ENCODE results near the gene ZNF574.

The ZNF574 gene

DNA sequence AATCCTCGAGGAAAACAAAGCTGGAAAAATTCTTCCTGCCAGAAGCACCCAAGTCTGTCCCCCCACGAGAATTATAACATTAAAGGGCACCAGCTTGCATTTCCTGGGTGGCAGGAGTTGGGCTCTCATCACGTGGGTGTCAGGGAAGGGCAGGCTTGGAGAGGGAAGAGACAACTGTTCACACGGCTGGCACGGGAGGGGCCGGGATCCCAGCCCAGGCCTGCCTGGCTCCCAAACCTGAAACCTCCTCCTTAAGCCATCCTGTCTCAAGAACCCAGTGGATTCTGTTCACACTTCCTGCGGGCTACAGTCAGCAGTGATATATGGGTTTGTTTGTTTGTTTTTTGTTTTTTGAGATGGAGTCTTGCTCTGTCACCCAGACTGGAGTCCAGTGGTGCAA, 18.1 kb upstream of the ZNF574 start:
- no peak for DNase-seq

DNA sequence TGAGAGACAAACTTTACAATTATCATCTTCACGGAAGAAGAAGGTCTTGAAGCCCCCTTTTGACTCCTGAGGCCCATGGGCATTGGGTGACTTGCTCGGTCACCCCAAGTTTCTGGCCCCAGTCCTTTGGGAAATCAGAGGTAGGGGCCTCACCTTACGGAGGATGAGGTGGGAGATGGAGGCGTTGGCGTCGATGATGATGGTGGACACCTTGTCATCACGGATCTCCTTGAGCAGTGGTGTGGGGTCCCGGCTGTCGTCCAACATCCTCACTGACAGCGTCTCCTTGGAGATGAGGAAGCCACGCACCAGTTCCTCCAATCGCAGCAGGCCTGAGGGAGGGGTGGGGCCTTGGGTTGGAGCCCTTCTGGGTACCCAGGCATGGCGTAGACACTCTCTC, 16.8 kb upstream of the ZNF574 start:
- DNase-seq = no peak

DNA sequence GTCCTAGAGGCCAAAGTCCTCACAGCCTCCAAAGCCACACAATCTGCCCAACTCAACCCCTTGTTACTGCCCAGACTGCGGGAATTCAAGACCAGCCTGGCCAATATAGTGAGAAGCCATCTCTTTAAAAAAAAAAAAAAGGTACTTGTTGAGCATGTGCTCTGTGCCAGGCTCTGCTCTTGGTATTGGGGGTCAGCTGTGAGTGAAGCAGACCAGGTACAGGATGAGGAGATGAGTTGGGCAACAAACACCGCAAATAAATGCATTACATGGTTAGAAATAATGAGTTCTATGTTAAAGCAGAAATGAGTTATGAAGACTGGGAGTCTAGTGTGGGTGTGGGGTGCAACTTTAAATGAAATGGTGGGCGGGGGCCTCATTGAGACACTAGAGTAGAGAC, 15.8 kb upstream of the ZNF574 start:
- no peak for DNase-seq

DNA sequence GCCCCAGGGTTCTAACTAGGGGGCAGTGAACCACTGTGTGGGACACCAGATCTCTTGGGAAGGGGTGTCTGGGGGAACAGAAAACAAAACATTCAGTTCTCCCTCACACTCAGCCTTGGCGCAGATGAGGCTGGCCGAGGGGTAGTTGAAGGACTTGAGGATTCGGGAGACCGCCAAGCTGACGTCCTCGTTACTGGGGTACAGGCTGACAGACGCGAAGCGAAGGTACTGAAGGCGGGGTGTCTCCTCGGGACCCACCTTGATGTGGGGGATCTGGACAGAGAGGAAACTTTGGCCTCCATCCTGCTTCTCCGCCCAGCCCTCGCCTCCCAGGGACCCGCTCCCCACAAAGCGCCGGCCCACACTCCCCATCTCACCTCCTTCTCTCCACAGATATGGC, 13.6 kb upstream of the ZNF574 start:
- DNase-seq = no peak

DNA sequence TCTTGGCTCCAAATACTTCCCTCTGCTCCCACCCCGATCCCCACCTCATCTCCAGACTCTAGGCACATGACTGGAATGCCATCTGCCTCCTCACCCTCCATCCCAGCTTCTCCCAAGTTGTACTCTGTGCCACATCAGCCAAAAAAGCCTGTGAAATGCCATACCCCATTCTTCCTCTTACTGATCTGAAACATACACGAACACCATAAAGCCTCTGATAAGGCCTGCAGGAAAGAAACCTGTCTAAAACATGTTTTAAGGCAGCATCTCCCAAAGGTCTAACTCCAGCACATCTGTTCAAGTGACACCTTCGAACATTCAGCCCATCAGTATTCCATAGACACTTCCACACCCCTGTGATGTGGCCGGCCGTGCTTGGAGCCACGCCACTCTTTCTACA, 11.5 kb upstream of the ZNF574 start:
- DNase-seq = no peak

DNA sequence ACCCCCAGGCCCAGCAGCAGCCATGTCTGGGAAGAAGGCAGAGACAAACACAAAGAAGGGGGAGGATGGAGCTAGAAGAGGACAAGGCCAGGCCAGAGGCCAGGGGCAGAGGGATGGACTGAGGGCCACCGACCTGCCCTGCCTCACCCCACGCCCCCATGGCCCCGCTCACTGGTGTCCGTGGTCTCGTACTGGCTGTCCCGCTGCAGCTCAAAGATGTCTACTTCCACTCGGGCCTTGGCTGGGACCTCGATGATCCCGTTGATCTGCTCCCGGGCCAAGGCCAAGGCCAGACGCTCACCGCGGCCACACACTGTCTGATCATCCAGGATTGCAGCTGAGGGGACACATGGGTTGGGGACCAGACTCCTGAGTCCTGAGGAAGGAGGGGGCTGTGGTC, 10.9 kb upstream of the ZNF574 start:
- no peak for DNase-seq

DNA sequence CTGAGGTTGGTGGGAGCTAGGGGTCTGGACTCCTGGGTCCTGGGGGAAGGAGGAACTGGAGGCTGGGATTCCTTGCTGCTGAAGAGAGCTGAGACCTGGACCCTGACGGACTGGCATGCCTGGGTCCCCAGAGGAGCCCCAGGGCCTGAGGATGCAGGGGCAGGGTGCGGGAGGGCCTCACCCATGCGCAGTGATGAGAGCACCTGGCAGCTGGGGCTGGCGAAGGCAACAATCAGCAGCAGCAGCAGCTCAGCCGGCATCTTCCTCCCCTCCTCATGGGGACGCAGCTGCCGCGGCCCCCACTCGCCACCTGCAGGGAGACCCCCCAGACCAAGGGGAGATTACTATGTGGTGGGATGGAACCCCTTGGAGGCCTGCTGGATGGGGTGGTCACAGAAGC, 10.5 kb upstream of the ZNF574 start:
- DNase-seq = no peak

DNA sequence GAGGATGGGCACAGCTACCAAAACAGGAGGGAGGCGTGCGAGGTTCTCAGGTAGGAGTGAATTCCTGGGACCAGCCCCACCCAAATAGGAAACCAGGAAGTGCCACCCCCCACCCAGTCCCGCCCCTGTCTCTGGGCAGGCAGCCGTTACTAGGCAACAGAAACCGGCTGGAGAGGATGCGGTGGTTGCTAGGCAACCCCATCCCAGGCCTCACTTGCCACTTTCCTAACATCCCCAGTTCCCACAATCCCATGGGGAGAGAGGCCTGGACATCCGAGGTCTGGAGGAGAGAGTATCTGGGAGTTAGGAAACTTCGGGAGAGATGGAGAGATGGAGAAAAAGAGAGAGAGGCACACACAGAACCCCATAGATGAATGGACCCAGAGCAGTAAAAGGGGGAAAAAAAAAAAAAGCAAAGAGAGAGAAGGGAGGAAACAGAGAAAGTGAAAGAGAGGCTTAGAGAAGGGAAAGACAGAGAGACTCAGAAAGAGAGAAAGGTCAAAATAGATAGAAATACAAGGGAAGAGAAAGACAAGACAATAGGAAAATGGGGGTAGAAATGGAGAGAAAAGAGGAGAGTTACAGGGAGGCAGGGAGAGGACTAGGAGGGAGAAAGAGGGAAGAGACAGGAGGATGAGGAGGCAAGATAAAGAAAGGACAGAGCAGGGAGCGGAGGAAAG, 9.8 kb upstream of the ZNF574 start:
- DNase-seq = peak in 1 of 2 experiments; percentile 15

DNA sequence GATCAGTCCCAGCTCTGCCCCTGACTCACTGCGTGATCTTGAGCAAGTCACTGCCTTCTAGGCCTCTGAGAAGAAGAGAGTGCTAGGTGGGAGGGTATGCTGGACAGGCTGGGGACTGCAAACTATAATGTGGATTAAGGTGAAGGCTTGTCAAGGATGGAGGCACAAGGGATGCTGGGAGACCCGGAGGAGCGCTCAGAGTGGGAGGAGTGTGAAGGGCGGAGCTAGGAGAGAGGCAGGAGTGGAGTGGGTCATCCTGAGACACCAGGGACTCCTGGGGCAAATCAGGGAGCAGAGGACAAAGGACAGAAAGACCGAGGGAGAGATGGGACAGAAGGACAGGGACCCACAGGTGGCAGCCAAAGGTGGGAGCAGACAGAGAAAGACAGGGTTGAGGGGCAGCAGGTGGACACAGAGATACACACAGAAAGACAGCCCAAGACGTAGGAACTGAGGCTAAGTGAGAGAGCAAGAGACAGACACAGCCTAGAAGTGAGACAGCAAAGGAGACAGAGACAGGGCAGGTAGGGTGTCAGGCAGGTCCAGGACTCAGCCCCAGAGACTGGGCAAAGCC, 8.6 kb upstream of the ZNF574 start:
- DNase-seq = no peak

DNA sequence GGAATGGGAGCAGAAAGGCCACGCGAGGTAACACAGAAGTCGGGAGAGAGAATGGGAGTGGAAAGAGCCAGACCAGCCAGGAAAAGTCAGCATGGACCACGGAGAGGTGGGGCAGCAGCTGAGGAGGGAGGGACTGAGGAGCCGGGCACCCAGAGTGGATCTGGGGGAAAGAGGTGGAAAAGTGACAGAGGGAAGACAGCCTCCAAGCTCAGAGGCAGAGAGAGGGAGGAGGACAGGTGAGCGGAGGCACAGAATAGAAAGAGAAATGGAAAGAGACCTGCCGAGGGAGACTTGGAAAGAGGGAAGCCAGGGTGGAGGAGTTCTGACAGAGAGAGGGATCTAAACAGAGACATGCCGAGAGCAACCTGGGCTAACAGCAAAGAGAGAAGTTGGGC, 7.6 kb upstream of the ZNF574 start:
- DNase-seq = no peak

DNA sequence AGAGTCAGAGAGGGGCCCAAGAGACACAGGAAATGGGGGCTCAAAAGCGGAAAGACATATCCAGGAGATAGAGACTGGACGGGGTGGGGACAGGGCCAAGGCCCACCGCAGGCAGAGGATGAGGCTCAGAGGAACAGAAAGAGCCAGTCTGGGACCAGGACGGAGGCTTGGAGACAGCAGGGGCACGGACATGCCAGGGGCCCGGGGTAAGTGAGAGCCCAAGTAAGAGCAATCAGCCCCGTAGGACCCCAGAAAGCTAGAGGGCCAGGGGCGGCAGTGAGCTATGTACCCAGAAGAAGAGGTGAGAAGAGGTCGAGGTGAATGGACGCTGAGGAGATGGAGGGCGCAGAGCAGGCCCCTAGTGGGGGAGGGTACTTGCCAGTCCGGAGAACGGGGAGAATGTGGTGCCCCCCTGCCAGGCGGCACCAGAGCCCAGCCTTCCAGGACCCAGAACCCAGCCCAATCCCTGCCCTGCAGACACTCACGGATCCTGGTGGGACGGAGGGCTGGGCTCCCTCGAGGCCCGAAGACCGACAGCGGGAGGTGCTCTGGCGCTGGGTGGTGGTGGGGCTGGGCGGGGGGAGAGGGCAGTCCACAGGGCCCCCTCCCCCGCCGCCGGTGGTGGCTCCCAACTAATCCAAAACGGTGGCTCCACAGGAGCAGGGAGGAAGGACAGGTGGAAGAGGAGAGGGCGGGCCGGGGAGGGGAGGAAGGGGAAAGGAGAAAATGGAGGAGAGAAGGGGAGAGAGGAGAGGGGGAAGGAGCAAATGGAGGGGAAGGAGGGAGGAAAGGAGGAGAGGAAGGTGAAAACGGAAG, 7.0 kb upstream of the ZNF574 start:
- DNase-seq = no peak

DNA sequence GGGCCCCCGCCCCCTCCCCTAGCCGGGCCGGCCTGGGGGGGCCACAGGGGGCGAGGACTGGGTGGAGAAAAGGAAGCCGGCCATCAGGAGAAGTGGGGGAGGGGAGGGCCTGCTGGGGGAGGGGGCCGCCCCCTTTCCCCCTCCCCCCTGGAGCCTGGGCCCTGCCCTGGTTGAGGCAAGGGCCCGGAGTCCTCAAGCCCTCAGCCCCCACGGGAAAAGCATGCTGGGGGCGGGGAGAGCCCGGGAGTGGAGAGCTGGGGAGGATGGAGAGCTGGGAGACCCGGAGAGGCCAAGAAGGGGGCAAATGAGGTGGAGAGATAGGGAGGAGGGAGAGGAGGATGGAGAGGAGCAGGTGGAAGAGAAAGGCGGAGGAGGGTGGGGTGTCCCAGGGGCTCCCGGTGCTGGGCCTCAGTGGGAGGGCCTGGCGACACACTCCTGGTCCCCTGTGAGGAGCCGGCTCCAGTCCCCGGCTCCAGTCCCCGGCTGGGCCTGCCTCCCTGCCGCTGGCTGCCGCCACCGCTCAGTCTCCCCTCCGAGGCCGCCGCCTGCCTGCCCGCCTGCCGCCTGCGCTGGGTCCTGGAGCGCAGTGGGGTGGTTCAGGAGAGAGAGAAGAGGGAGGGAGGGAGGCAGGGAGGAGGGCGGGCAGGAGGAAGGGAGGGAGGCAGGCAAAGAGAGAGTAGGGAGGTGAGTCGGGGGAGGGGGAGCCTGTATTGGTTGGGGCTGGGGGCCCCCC, 6.2 kb upstream of the ZNF574 start, which contains the start of gene GRIK5:
Gene GRIK5 (minus strand): TSS at position 588 of the 733 bp plus-strand sequence. CDS start 4,436 bp downstream, outside the sequence.
- no peak for DNase-seq

DNA sequence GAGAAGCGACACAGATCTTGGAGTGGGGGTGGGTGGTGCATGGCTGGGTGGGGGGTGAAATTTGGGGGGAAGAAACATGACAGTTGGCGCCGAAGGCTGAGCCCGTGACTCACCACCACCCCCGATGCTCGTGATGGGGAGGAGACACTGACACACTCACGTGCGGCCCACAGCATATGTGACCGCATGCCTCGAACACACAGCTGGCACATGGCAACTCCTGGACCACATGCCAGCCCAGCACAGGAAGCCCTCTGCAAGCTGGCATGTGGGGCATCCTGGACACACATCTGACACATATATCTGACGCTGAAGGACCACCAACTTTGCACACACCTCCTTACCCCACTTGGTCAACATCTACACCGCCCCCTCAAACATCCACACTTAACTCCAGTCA, 4.7 kb upstream of the ZNF574 start:
- DNase-seq = no peak

DNA sequence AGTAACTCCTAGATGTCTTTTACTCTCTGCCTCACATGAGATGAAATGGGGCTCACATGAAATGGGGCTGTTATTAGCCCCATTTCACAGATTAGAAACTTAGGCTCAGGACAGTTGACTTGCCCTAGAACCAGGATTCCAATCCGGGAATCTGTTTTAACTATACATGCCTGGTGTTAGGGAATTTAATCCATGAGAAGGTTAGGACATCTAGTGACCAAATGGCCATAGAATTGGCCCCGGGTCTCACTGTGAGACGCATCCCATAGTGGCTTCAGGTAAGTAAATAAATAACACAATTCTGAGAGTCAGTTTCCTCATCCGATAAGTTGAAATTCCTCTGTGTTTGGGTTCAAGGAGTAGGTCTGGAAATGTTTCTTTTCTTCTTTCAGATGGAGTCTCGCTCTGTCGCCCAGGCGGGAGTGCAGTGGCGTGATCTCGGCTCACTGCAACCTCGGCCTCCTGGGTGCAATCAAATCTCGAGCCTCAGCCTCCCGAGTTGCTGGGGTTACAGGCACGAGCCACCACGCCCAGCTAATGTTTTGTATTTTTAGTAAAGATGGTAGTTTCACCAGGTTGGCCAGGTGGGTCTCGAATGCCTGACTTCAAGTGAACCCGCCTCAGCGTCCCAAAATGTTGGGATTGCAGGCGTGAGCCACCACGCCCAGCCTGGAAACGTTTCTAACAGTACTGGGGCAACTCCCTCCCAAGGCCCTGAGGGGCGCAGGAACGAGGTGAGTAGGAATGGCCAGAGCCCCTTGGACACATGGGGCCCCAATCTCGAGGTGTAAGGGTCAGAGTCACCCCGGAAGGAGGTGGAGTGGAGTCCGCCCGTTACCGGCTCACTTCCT, 1.2 kb upstream of the ZNF574 start:
- no peak for DNase-seq

DNA sequence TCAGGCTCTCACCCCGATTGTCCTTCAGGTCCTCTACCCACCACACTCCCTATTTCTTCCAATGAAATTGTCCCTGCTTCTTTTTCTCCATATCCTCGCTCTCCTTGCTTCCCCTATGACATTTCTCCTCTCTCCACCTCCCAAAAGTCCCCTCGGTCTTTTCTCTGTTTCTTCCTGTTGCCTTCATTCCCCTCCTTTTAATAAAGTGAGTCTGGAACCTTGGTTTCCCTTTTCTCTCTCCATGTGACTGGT, 676 bp upstream of the ZNF574 start:
- no peak for DNase-seq

DNA sequence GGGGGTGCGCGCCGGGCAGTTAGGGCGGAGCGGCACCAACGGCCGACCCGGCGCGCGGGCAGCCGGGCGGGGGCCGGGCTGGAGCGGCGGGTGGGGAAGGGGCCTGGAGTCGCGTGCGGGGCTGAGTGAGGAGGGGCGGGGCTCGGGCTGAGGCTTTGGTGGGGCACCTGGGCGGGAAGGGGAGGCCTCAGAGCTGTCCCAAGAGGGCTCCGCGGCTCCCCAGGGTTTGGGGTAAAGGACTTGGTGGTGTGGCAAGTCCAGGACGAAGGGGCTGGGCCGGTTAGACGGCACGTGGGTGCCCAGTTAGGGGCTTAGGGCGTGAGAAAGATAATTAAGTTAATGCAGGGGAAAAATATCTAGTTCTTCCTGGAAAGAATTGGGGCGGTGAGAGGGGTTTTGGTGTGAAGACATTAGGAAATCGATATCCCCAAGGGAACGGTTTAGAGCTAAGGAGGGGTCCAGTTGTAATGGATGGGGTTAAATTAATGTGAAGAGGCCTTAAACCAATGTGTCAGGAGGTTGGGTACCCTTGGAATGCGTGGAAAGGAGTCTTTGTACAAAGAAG, 496 bp downstream of the ZNF574 start:
- no peak for DNase-seq

DNA sequence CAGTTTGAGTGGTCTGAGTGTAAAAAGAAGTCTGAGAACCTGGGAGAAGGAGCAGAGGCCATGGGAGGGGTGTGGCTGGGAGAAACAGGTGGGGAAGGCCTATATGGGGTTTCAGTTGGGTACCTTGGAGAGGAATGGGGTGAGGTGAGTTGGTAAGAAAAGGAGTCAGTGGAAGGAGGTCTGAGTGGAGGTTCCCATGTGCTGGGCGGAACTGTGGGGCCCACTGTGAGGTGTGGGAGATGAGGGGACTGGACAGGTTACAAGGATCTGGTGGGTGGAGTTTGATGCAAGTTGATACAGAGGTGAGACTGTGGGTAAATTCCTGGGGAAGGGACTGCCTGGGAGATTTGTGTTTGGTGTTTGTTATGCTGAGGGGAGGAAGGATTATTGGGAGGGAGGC, 2.1 kb downstream of the ZNF574 start:
- DNase-seq = no peak

DNA sequence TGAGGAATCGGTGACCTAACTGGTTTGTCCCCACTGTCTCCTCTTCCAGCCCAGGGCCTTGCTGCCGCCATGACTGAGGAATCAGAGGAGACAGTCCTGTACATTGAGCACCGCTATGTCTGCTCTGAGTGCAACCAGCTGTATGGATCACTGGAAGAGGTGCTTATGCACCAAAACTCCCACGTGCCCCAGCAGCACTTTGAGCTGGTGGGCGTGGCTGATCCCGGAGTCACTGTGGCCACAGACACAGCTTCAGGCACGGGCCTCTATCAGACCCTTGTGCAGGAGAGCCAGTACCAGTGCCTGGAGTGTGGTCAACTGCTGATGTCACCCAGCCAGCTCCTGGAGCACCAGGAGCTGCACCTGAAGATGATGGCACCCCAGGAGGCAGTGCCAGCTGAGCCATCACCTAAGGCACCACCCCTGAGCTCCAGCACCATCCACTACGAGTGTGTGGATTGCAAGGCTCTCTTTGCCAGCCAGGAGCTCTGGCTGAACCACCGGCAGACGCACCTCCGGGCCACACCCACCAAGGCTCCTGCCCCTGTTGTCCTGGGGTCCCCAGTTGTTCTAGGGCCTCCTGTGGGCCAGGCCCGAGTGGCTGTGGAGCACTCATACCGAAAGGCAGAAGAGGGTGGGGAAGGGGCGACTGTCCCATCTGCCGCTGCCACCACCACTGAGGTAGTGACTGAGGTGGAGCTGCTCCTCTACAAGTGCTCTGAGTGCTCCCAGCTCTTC, 2.7 kb downstream of the ZNF574 start:
- DNase-seq = no peak

DNA sequence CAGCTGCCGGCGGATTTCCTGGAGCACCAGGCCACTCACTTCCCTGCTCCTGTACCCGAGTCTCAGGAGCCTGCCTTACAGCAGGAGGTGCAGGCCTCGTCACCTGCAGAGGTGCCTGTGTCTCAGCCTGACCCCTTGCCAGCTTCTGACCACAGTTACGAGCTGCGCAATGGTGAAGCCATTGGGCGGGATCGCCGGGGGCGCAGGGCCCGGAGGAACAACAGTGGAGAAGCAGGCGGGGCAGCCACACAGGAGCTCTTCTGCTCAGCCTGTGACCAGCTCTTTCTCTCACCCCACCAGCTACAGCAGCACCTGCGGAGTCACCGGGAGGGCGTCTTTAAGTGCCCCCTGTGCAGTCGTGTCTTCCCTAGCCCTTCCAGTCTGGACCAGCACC, 3.3 kb downstream of the ZNF574 start:
- no peak for DNase-seq

DNA sequence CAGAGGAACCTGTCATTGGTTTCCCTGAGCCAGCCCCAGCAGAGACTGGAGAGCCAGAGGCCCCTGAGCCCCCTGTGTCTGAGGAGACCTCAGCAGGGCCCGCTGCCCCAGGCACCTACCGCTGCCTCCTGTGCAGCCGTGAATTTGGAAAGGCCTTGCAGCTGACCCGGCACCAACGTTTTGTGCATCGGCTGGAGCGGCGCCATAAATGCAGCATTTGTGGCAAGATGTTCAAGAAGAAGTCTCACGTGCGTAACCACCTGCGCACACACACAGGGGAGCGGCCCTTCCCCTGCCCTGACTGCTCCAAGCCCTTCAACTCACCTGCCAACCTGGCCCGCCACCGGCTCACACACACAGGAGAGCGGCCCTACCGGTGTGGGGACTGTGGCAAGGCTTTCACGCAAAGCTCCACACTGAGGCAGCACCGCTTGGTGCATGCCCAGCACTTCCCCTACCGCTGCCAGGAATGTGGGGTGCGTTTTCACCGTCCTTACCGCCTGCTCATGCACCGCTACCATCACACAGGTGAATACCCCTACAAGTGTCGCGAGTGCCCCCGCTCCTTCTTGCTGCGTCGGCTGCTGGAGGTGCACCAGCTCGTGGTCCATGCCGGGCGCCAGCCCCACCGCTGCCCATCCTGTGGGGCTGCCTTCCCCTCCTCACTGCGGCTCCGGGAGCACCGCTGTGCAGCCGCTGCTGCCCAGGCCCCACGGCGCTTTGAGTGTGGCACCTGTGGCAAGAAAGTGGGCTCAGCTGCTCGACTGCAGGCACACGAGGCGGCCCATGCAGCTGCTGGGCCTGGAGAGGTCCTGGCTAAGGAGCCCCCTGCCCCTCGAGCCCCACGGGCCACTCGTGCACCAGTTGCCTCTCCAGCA, 4.2 kb downstream of the ZNF574 start:
- no peak for DNase-seq
